Mucosa of descending colon (tissue), 3 donors: ENCODE measurements around the gene GREB1. TPM values are rescaled to one million over a fixed set of nuclear protein-coding genes. Genes with fewer than 3 reads are reported as not detected.

Source experiments
- ATAC-seq: fragments of 200-7000 bp; cut with Tn5 transposase; one replicate; pipeline ENCODE4 v1.9.1; 2020; ENCODE audit warnings: mild to moderate bottlenecking, moderate library complexity
- DNase-seq, 3 donors: peaks; one replicate each; pipeline ENCODE4 v3.0.0-alpha.2; 2020
- H3K36me3 ChIP-seq: fragments of 200-600 bp; one replicate; pipeline ENCODE4 v1.8.0; 2021; ENCODE audit warnings: low read depth, mild to moderate bottlenecking
- H3K4me1 ChIP-seq: fragments of 200-600 bp; one replicate; pipeline ENCODE4 v1.8.0; 2021; ENCODE audit warnings: low read depth, mild to moderate bottlenecking
- H3K4me3 ChIP-seq: fragments of 200-600 bp; one replicate; pipeline ENCODE4 v1.8.0; 2021; ENCODE audit warnings: mild to moderate bottlenecking
- H3K9me3 ChIP-seq: fragments of 200-600 bp; one replicate; pipeline ENCODE4 v1.8.0; 2021; ENCODE audit warnings: mild to moderate bottlenecking
- intact Hi-C, 2 donors: fragments of 100-400 bp; cut with DNase I in 1 of 2; cut with micrococcal nuclease in 1 of 2; formaldehyde crosslinking; loops; one replicate each; pipeline versions ENCODE4 v1.11.0 to v1.11.1; 2022; cut with DNase I, micrococcal nuclease
- total RNA-seq, 3 donors: library from RNA; stranded (reverse); fragmentation: NEBNext Ultra II Directional in 2 of 3; extraction: Animal tissue kit (Norgen Biotek cat#: 25700) in 2 of 3; gene quantifications; one replicate each; pipeline versions ENCODE4 v1.2.1 to v1.2.4, GENCODE V29; 2021 to 2023
- TF ChIP-seq, protein P1 (sequence below): fragments of 200-600 bp; IDR thresholded peaks from one replicate; pipeline ENCODE4 v1.8.0; 2022; ENCODE audit warnings: antibody characterized with exemption, mild to moderate bottlenecking
- donor health status: DM: no; HTN: no; CAD: no; lungs with moderate emphysema.
- donor health status: DM: no; HTN: no; CAD: no.
- donor health status: DM: no; HTN: yes; CAD: no.

Gene GREB1
- total RNA-seq, 3 donors from 2014 or later: 1.4 to 2.5 (median 1.6) TPM

DNA sequence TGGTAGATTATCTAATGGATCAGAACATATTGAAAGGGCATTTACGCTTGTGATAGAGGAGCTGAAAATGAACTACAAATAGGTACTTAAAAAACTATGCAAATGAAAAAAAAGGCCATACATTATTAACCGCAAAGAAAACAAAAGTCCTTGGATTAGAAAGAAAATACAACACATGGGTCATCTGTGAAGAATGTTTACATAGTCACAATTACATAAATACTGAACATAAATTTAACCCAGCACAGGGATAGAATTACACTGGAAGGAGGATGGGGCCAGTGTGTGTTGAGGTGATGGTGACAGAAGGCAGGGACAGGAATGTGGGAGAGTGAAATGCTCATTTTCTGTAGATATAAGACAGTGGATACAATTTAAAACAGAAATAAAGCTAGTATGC, 129.6 kb downstream of the GREB1 start:
- TF ChIP-seq, protein P1, sequence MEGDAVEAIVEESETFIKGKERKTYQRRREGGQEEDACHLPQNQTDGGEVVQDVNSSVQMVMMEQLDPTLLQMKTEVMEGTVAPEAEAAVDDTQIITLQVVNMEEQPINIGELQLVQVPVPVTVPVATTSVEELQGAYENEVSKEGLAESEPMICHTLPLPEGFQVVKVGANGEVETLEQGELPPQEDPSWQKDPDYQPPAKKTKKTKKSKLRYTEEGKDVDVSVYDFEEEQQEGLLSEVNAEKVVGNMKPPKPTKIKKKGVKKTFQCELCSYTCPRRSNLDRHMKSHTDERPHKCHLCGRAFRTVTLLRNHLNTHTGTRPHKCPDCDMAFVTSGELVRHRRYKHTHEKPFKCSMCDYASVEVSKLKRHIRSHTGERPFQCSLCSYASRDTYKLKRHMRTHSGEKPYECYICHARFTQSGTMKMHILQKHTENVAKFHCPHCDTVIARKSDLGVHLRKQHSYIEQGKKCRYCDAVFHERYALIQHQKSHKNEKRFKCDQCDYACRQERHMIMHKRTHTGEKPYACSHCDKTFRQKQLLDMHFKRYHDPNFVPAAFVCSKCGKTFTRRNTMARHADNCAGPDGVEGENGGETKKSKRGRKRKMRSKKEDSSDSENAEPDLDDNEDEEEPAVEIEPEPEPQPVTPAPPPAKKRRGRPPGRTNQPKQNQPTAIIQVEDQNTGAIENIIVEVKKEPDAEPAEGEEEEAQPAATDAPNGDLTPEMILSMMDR: no peak
- DNase-seq (no peak), ATAC-seq (no peak)
- intact Hi-C loops: no loop called here
- no peaks in the 10 kb centered on the region for H3K4me1 ChIP-seq
- no peaks in the 10 kb centered on the region for H3K9me3 ChIP-seq
- H3K36me3 ChIP-seq: no peaks in the 10 kb centered on the region
- H3K4me3 ChIP-seq: no peak overlapping the region

DNA sequence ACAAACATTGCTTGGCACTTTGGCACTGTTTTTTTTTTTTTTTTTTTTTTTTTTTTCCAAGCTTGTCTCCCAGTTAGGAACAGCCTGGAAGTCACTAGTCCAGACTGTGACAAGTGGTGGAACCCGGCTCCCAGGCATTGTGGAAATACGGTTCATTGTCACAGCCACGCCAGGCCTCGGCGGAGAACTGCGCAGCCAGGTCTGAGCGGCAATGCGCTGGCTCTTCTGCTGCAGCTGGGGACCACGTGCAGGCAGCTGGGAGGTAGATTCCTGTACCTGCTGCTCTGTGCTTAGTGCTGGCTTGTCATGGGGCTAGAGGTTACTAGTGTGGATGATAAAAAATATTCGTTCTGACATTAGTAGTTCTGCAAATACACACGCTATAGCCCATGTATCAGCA, 131.2 kb downstream of the GREB1 start:
- H3K9me3 ChIP-seq: no peaks in the 10 kb centered on the region
- no peaks in the 10 kb centered on the region for H3K36me3 ChIP-seq
- intact Hi-C loops: no loop called here
- ATAC-seq (no peak), DNase-seq (no peak)
- TF ChIP-seq, protein P1: no peak
- H3K4me3 ChIP-seq: no peak overlapping the region
- peaks cover 2% of the 10 kb centered on the region for H3K4me1 ChIP-seq

DNA sequence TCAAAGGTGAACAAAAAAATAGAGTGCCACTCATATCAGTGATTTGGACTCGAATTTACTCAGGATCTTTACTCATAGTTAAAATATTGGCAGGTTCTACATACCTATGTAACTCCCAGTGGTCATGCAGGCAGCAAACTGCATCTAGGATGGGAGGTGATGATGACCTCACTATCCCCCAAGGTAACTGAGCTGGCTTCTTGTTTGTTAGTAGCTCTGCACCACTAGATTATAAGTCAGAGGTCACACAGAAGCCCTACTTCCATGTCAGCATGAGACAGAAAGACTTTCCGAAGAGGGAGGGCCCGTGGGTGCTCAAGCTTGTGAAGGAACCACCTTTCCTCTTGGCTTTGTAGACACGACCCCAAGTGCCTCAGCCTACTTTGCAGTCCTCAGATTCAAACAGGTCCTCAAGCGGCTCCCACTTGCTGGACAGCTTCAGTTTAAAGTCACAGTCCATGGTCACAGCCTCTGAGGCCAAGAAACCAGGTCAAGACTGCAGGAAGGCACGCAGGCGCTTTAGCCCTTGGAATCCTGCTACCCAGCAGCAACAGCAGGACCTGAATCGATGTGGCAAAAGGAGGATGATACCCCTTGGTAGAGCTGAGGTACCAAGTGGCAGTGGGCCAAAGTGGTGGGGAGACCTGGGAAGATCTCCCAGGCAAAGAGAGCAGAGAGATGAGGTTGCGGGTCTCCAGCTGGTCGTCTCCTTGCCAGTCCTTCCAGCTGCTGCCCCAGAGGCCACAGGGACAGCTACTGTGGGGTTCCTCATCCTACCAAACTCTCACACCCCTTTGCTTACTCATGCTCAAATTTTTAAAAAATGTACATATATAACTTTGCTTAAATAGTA, 131.9 kb downstream of the GREB1 start:
- intact Hi-C loops: no loop called here

DNA sequence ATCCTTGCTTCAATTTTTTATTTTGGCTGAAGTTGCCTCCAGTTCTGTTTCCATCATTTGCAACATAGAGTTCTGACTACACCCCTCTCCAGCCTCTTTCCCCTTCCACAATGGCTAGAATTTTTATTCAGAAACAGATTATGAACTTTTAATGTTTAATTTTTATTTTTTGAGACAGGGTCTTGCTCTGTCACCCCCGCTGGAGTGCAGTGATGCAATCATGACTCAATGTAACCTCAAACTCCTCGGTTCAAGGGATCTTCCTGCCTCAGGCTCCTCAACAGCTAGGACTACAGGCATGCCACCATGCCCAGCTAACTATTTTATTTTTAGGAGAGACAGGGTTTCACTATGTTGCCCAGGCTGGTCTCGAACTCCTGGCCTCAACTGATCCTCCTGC, 133.3 kb downstream of the GREB1 start:
- Histone ChIP-seq H3K36me3 (no peaks in the 10 kb centered on the region), H3K4me3 (no peak overlapping the region), H3K4me1 (peaks cover 3% of the 10 kb centered on the region), H3K9me3 (no peaks in the 10 kb centered on the region)
- ATAC-seq (no peak), DNase-seq (no peak)
- TF ChIP-seq, protein P1: no peak
- intact Hi-C loops: no loop called here

More for the DNA sequence above, 131.9 kb downstream of the GREB1 start:
- H3K4me3 ChIP-seq: no peak overlapping the region
- ATAC-seq: no peak
- no peak for DNase-seq
- peaks cover 3% of the 10 kb centered on the region for H3K4me1 ChIP-seq
- no peaks in the 10 kb centered on the region for H3K9me3 ChIP-seq
- TF ChIP-seq, protein P1: no peak
- no peaks in the 10 kb centered on the region for H3K36me3 ChIP-seq

DNA sequence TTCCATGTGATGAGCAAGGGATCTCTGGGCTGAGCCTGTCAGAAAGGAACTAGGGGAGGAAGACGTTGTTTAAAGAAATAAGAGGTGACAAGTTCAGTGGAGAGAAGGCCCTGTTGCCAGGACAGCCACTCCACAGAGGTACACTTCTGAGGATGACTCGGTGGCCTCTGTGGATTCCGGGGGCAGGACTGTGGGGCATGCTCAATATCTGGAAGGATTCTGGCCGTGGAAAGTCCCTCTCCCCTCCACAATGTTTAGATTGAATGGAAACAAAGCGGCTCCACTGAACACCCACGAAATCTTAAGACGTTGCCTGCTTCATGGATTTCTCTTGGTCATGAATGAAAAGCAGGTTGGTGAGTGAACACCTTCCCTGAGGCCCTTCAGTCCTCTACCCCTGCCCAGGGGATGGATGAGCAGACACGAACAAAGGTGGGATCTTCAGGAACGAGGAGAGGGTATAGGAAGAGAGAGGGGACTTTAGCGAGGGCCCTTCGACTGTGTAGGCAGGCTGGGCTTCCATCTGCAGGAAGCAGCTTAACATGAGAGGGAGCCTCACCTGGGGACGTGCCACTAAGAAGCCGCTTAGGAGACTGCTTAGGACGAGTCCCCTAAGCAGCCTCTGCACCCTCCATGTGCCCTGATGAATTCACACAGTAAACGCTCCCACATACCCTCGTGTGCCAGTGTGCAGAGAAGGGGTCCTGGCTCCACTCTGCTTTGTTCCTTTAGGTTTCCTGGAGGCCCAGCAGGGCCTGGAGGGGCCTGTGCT, 134.2 kb downstream of the GREB1 start:
- Histone ChIP-seq H3K36me3 (no peaks in the 10 kb centered on the region), H3K9me3 (no peaks in the 10 kb centered on the region), H3K4me1 (peaks cover 3% of the 10 kb centered on the region), H3K4me3 (no peak overlapping the region)
- TF ChIP-seq, protein P1: no peak
- no peak for ATAC-seq
- intact Hi-C loops: no loop called here
- no peak for DNase-seq
